Femur (tissue), 1 donor: ENCODE results near the gene CDH3.

Experiments used
- DNase-seq: peaks from one replicate; pipeline ENCODE4 v3.0.0-alpha.2; 2017

The CDH3 gene

GRCh38 chr16:68644715-68645493 lies at the start of gene CDH3:
Gene CDH3, plus strand, starts transcription at chr16:68645310. Its CDS starts 70 bp downstream, at chr16:68645380.
- DNase-seq: peak; percentile 40

- DNase-seq: no peak
Observed at GRCh38 chr16:68596266-68596665, 48.8 kb upstream of the CDH3 start.

GRCh38 chr16:68599586-68599985 lies 45.5 kb upstream of the CDH3 start:
- no peak for DNase-seq

GRCh38 chr16:68605746-68606145 lies 39.4 kb upstream of the CDH3 start:
- no peak for DNase-seq

DNA sequence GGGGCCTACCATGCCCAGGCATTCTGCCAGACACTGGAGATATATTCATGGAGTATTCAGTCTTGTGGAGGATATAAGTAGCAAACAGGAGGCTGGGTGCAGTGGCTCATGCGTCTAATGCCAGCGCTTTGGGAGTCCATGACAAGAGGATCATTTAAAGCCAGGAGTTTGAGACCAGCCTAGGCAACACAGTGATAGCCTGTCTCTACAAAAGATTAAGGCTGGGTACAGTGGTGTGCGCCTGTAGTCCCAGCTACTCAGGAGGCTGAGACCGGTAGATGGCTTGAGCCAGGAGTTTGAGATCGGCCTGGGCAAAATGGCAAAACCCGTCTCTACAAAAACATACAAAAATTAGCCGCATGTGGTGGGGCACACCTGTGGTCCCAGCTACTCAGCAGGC lies 37.7 kb upstream of the CDH3 start:
- no peak for DNase-seq

DNA sequence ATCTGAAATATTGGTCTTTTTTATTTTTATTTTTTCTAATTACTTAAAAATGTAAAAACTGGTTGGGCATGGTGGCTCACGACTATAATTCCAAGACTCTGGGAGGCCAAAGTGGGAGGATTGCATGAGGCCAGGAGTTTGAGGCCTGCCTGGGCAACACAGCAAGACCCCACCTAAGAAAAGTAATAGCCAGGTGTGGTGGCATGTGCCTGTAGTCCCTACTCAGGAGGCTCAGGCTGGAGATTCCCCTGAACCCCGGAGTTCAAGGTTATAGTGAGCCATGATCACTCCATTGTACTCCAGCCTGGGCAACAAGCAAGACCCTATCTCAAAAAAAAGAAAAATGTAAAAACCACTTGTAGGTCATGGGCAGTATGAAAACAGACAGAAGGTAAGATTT lies 36.8 kb upstream of the CDH3 start:
- no peak for DNase-seq

DNA sequence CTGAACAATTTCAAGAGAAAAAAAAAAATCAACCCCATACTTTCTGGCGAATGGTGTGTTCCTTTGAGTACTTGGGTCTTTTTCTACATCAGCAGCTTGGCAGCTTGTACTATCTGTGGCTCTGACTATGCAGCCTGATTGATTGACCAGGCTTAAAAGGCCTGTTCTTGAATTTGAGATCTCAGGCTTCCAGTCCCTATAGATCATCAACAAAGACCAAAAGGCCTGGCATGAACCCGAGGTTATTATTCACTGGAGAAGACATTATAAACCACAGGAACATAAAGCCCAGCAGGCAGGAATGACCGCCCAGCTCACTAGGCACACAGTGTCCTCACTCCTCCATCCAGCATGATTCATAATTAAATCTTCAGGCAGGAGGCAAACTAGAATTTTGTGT lies 32.1 kb upstream of the CDH3 start:
- no peak for DNase-seq

- no peak for DNase-seq
Observed at GRCh38 chr16:68617734-68618133, 27.4 kb upstream of the CDH3 start.

GRCh38 chr16:68626557-68626956 lies 18.6 kb upstream of the CDH3 start:
- DNase-seq: no peak

- DNase-seq: no peak
Observed at GRCh38 chr16:68627951-68628425, 17.1 kb upstream of the CDH3 start.

- no peak for DNase-seq
Observed at GRCh38 chr16:68629351-68629910, 15.7 kb upstream of the CDH3 start.

DNA sequence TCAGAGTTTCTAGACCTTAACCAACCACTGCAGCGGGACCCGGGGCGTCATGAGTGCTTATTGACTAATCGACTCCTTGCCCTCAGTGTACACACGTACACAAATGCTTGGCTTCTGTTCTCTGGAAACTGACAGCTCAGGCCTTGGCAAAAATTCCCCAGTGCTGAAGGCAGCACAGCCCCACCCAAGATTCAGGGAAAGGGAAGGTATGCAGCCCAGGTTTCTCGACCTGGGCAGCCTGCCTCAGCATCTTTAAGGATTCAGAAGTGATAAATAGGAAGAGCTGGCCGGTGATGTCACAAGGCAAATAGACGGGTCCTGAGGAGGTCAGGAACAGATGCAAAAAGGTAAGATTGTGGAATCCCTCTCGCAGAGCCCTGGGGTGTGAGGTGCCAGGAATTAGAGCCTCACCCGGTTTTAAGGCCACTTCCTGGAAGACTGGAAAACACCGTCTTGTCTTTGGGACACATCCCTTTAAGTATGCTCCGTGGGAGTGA lies 9.0 kb upstream of the CDH3 start:
- no peak for DNase-seq

DNA sequence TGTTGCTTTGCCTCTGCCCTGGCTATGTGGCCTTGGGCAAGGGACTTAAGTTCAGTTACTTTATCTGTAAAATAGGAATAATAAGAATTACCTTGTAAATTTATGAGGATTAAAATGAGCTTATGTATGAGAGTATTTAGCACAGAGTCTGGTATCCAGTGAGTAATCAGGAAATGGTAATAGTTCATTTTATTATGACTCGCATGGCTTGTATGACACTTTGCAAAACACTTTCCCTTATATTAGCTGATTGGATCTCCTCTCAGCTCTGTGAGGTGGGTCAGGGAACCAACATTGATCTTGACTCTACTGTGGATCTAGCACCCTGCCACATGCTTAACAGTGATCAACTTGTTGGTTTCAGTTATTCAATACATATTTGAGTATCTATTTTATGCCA lies 8.3 kb upstream of the CDH3 start:
- DNase-seq: no peak

GRCh38 chr16:68640972-68641371 lies 4.1 kb upstream of the CDH3 start:
- DNase-seq: no peak

DNA sequence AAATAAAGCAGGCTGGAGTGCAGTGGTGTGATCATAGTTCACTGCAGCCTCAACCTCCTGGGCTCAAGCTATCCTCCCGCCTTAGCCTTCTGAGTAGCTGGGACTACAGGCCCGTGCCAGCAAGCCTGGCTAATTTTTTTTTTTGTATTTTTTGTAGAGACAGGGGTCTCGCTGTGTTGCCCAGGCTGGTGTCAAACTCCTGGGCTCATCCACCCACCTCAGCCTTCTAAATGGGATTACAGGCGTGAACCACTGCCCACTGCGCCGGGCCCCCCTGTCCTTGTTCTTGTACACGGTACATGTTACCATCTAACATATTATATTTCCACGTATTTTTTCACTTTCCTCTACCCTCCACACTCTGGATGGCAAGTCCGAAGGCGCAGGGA lies 3.1 kb upstream of the CDH3 start:
- no peak for DNase-seq

GRCh38 chr16:68642436-68643101 lies 2.5 kb upstream of the CDH3 start:
- no peak for DNase-seq

GRCh38 chr16:68643227-68643626 lies 1.9 kb upstream of the CDH3 start:
- DNase-seq: no peak

GRCh38 chr16:68643847-68644246 lies 1.3 kb upstream of the CDH3 start:
- DNase-seq: no peak

DNA sequence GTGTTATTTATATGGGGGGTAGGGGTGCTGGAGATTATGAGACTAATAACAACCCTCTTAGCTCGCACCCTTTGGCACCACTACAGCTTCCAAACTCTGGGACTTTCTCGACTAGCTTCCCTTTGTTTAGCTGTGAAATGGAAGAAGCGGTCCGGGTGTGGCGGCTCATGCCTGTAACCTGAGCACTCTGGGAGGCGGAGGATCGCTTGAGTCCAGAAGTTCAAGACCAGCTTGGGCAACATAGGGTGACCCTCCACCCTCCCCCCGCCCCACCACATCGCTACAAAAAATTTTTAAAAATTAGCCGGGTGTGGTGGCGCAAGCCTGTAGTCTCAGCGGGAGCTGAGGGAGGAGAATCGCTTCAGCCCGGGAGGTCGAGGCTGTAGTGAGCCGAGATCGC lies 814 bp upstream of the CDH3 start:
- no peak for DNase-seq

DNA sequence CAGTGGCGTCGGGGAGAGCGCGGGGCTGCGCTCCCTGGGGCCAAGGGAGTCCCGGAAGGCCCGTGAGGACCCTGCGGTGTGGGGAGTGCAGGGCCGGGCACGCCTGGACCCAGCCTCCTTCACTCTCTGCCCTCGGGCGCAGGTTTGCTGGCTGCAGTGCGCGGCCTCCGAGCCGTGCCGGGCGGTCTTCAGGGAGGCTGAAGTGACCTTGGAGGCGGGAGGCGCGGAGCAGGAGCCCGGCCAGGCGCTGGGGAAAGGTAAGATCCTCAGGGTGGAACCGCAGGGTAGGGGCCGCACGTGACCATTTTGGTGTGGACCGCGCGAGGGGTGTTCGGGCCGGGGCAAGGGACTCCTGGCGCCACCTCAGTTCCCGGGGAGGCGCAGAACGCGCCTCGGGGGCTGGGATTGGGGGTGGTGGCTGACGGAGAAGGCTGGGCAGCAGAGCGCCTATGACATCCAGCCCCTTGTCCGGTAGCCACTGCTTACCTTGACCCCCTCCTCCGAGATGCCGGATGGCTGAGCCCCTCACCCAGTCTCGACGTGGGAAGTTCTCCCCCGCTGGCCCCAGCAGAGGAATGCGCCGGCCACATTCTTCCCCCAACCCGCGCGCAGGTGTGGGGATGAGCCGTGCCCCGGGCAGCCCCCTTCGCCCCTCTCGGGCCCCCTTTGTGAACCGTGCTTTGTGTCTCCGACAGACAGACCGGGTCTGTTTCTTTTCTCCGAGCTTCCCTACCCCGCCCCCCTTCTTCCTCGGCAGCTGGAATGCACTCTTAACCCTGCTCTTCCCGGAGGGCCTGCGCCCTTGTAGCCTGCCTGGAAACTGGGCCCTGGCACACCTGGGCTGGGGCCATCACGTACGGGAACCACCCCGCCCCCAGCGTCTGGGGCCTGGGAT lies 631 bp downstream of the CDH3 start:
- DNase-seq: no peak

DNA sequence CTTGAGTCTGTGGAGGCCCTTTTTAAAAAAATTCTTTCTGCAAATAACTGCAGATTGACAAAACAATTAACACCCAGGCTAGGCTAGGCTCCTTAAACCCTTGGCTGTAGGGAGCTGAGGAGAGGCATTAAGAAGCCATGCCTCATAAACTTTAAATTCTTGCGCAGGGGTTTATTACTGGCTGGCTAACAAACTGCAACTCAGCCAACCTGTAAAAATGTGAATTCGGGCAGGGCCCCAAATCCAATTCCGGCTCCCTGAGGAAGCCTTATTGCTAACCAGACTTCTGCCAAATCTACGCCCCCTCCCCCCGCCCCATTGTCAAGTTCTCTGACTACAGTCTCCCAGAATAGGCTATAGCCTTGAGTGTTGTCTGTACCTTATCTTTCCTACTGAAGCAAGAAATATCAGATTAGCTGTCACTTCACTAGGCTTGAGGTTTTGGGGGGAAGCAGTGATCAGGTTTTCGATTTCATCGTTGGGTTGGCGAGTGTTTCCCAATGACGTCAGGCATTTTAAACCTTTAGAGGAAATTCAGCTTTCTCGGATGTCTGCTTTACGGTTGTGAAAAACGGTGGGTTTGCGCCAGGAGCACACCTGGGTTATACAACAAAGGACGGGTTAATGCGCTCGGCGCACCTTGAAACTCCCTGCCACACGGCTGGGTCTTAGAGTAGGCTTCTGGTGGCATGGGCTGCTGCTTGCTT lies 2.0 kb downstream of the CDH3 start:
- DNase-seq: no peak

DNA sequence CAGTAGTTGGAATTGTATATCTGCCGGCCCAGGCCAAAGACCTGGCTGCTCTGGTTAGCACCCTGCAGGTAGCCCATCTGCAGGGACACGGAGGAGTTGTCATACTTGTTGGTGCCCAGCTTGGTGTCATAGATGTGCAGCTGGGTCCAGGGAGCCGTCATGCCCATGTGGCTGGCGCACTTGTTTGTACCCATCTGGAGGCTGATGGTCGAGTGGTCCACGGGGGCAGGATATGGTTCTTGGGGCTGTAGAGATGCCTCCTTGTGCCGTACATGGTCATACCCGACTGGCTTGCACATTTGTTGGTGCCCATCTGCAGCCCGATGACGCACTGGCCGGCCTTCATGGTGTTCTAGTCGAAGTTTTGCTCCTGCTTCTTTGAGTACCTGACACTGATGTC lies 6.0 kb downstream of the CDH3 start:
- DNase-seq: no peak
